Fibroblast of mammary gland (primary cell): ENCODE data around the gene IL13RA1.
"Not testable (repeated sequence)": the region's sequence is repeated elsewhere in the genome, so short reads cannot be mapped to it uniquely, and the experiment has no call there.

Experiments used
- DNase-seq: peaks from one replicate; pipeline ENCODE4 v3.0.0-alpha.2; 2010; ENCODE audit warnings: low read depth
- H3K4me3 ChIP-seq: 2 replicates; pipeline ENCODE4 v1.5.1; 2011; ENCODE audit warnings: low read depth, mild to moderate bottlenecking, low read length, moderate library complexity; ENCODE audit not compliant: control insufficient read depth
- TF ChIP-seq, protein P1 (sequence below): conservative IDR thresholded peaks from 2 replicates; pipeline ENCODE4 v1.5.1; 2011; ENCODE audit warnings: low read depth, low read length, inconsistent platforms; ENCODE audit not compliant: control insufficient read depth, insufficient read depth

Gene IL13RA1

DNA sequence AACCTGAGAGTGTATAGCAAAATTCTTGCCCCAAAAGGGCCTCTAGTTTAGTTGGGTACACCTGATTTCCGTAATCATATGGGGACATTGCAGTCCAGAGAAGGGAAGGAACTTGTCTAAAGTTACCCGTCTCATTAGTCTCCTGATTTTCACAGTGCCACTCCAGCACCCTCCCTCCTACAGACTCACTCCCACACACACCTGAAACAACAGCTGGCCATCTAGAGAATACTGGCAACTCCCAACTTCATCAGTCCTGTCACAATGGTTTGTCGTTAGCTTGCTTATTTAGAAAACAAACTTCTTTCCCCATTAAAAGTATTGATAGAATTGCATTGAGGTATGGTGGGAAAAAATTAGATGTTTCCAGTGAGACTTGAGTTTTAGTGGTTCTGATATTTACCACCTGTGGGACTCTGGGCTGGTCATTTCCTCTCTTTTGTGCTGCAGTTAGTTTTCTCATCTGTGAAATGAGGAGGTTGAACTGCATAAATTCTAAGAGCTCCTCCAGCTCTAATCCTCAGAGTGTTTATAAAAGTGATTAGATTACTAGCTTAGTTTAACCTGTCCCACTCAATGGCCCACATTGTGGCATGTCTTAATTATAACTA is 1.7 kb downstream of the IL13RA1 start:
- no peak for DNase-seq
- no peak overlapping the region for H3K4me3 ChIP-seq
- TF ChIP-seq, protein P1, sequence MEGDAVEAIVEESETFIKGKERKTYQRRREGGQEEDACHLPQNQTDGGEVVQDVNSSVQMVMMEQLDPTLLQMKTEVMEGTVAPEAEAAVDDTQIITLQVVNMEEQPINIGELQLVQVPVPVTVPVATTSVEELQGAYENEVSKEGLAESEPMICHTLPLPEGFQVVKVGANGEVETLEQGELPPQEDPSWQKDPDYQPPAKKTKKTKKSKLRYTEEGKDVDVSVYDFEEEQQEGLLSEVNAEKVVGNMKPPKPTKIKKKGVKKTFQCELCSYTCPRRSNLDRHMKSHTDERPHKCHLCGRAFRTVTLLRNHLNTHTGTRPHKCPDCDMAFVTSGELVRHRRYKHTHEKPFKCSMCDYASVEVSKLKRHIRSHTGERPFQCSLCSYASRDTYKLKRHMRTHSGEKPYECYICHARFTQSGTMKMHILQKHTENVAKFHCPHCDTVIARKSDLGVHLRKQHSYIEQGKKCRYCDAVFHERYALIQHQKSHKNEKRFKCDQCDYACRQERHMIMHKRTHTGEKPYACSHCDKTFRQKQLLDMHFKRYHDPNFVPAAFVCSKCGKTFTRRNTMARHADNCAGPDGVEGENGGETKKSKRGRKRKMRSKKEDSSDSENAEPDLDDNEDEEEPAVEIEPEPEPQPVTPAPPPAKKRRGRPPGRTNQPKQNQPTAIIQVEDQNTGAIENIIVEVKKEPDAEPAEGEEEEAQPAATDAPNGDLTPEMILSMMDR, result no peak

DNA sequence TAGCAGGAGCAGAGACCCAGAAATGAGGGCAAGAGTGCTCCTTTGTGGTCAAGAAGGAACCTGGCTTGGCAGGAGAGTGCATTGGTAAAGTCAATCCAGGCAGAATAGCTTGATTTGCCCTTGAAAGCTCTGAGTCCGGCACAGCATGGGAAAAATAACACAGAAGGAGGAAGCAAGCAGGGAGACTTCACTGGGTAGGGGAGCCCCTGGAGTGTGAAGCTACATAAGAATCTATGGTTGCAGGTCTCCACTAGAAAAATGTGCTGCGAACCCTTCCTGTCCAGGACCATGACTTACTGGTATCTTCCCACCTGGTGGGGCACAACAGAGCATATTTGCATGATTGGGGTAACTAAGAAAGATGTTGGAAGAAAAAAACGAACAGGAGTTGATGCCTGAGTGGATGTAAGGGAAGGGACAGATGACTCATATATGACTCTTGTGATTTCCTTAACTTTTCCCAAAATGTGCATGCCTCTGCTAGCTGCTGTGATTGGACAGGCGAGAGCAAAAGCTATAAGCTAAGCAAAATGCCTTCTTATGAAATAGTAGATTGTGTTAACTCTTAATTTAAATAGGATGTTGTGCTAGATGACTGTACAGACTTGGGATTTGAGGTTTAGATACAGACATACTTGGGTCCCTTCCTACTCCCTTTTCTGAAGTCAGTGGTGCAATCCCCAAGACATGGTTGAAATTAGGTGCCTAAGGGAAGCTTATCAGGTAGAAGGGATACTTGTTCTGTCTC is 3.3 kb downstream of the IL13RA1 start:
- DNase-seq, result peak; percentile 93
- TF ChIP-seq, protein P1, result no peak
- no peak overlapping the region for H3K4me3 ChIP-seq

DNA sequence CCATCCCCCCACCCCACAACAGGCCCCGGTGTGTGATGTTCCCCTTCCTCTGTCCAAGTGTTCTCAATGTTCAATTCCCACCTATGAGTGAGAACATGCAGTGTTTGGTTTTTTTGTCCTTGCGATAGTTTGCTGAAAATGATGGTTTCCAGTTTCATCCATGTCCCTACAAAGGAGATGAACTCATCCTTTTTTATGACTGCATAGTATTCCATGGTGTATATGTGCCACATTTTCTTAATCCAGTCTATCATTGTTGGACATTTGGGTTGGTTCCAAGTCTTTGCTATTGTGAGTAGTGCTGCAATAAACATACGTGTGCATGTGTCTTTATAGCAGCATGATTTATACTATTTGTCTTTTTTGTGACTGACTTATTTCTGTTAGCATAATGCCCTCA is 5.1 kb downstream of the IL13RA1 start:
- H3K4me3 ChIP-seq, DNase-seq: not testable (repeated sequence)

DNA sequence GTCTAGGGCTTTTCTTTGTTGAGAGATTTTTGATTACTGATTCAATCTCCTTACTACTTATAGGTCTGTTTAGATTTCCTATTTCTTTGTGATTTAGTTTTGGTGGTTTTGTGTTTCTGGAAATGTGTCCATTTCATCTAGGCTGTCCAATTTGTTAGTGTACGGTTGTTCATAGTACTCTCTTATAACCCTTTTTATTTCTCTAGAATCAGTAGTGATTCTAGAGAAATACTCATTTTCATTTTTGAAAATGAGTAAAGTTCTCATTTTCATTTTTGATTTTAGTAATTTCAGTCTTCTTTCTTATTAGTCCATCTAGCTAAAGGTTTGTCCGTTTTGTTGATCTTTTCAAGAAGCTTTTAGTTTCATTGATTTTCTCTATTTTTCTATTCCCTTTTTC is 7.5 kb downstream of the IL13RA1 start:
- TF ChIP-seq, protein P1, result no peak
- no peak for DNase-seq
- H3K4me3 ChIP-seq, result no peak overlapping the region

DNA sequence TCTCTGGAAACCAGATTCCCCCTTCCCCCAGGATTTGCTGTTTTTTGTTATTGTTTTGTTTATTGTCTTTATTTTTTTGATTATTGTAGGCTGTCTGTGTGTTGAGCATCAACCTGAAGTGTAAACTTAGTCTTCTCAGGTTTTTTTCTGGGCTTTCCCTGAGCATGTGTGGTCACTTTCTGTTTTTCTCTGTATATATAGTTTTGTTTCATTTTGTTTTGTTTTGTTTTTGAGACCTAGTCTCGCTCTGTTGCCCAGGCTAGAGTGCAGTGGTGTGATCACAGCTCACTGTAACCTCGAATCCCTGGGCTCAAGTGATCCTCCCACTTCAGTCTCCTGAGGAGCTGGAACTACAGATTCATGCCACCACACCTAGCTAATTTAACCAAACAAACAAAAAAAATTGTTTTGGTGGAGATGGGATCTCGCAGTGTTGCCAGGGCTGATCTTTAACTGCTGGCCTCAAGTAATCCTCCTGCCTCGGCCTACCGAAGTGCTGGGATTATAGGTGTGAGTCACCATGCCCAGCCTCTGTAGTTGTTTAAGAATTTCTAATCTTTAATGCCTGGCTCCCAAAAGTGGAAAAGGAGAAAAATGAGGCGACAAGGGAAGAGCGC is 9.1 kb downstream of the IL13RA1 start:
- TF ChIP-seq, protein P1, result no peak
- no peak for DNase-seq
- H3K4me3 ChIP-seq, result no peak overlapping the region

DNA sequence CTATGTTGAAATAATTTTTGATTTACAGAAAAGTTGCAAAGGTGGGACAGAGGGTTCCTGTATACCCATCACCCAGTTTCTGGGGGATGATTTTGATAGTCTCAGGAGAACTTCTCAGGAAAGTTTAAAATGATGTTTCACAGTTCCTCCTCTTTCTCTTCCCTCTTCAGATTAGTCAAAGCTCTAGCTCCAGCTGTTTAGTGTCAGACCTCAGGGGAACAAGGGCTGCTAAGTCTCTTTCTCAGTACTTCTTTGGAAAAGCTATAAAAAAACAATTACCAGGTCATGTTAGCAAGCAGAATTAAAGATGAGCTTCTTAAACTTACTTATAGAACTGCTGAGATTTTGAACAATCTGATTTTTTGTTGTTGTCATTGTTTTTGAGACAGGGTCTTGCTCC is 12.2 kb downstream of the IL13RA1 start:
- no peak overlapping the region for H3K4me3 ChIP-seq
- TF ChIP-seq, protein P1, result no peak
- DNase-seq, result no peak

DNA sequence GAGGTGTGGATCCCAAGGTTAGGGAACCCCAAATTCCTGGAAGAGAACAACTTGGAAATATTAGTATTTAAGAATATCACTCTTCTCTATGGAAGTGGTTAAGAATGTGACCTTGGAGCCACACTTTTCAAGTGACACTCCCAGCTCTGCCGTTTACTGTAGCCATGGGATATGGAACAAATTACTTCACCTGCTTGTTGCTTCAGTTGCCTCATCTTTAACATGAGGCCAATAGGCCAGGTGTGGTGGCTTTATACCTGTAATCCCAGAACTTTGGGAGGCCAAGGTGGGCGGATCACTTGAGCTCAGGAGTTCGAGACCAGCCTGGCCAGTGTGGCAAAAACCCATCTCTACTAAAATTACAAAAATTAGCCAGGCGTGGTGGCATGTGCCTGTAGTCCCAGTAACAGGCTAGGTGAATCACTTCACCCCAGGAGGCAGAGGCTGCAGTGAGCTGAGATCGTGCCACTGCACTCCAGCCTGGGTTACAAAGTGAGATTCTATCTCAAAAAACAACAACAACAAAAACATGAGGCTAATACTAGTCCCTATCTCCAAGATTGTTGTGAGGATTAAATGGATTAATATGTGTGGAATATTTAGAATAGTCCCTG is 13.0 kb downstream of the IL13RA1 start:
- H3K4me3 ChIP-seq, result no peak overlapping the region
- DNase-seq, result no peak
- TF ChIP-seq, protein P1, result no peak
